ENCODE measurements around the gene NRP1.

DNA sequence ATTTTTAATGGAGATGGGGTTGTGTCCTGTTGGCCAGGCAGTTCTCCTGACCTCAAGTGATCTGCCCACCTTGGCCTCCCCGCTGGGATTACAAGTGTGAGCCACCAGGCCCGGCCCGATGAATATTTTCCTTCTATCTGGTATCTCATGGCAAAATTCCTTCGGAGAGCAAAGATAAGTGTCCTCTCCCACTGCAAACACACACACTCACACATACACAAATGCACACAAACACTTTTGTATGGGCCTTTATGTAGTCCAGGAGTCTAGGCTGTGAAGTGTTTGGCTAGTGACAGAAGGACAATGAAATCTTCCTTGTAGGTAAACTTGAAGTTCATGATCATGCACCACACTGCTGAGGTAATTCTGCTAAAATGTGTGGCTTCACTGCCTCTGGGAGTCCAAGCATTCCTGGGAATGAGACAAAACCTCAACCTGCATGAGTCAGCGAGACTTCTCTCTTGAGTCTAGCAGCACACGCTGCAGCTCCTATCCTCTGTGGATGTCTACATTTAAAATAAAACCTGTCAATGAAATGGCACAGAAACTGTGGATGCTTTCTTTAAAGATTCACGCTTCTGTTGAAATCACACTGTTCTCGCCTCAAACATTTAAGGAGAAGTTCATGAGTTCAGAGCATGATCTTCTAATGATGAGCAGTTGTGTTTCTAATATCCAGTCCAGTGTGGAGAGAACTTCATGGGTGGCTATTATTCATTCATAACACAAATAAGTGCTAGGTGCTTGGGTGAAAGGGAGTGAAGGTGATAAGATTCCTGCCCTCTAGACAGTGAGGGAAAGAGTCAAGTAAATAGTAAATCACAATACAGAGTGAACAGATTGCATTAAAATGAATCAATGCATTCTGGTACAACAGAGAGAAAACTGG is 96.5 kb downstream of the NRP1 start:
- TF ChIP-seq CTCF (IDR thresholded peaks at IDR 0.05 in 4 of 5, conservative IDR thresholded peaks at IDR 0.05 in 1 of 5) = no peak
- no peak for TF ChIP-seq POLR2A (IDR thresholded peaks at IDR 0.05)
